Activated T-cell treated with anti-CD3 and anti-CD28 coated beads, Interleukin-2, amount 50 U/mL, for 1 hour (primary cell): ENCODE measurements around the gene KCNJ1.

Source experiments
- DNase-seq: peaks from one replicate; pipeline ENCODE4 v3.0.0-alpha.2; 2020

The KCNJ1 gene

GRCh38 chr11:128881221-128881620, 14.1 kb upstream of the KCNJ1 start:
- no peak for DNase-seq

GRCh38 chr11:128879817-128880216, 12.7 kb upstream of the KCNJ1 start:
- DNase-seq = no peak

DNA sequence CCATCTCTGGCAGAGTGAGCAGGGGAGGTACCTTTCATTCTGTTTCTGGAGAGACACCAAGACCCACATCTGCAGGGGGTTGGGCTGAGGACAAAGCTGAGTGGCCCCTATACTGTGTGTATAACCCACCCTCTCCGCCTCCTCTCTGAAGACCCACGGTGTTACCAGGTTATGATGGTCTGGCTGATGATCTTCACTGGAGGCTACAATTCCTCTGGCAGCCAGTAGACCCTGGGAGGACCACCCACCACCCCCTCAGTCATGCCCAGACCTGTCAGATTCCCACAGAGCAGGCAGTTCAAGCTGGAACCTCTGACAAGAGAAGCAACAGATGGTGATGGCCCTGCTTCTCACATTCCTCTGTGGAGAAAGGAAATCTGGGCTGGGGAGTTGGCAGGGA, 11.4 kb upstream of the KCNJ1 start:
- no peak for DNase-seq

GRCh38 chr11:128877726-128878125, 10.6 kb upstream of the KCNJ1 start:
- no peak for DNase-seq

DNA sequence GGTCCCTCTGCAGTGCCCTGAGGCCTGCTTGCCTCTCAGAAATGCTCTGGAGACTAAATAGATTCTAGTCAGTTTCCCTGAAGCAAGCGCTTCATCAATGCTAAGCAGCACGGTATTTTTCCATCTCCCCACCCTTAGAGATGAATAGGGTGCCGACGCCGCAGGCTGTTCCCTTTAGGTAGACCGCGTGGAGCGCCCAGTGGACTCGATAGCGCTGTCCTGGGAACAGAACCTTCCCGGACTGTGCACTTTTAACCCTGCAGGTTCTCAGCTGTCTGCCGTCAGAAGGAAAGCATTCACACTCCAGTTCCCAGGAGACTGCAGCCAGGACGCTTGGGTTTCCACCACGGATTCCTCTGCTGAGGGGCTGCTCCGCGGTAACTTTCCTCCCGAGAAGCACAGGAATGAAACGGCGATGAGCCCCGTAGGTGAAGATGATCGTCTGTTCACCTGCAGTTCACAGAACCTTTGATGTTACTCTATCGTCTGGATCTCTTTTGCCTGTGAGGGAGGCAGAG, 9.1 kb upstream of the KCNJ1 start:
- DNase-seq = no peak

- no peak for DNase-seq
Observed at GRCh38 chr11:128874427-128874826, 7.3 kb upstream of the KCNJ1 start.

DNA sequence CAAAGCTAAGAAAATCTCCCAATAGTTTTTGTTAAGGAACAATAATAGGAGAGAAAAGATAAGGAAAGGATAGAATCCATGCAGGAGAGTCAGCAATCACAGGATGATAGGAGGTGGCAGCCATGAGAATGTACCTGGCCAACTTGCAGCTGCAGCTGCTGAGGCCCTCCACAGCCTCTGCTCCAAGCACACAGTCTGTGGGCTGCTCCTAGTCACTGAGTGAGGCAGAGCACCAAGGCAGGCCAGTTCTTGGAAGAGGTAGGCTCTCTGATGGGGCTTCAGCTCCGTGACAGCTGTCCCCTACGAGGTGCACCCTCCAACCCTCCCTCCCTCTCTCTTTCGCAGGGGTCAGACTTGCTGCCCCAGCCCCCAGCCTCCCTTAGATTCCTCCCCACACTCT, 5.5 kb upstream of the KCNJ1 start:
- DNase-seq = no peak

GRCh38 chr11:128872094-128872493, 5.0 kb upstream of the KCNJ1 start:
- DNase-seq = no peak

- no peak for DNase-seq
Observed at GRCh38 chr11:128871168-128871610, 4.1 kb upstream of the KCNJ1 start.

DNA sequence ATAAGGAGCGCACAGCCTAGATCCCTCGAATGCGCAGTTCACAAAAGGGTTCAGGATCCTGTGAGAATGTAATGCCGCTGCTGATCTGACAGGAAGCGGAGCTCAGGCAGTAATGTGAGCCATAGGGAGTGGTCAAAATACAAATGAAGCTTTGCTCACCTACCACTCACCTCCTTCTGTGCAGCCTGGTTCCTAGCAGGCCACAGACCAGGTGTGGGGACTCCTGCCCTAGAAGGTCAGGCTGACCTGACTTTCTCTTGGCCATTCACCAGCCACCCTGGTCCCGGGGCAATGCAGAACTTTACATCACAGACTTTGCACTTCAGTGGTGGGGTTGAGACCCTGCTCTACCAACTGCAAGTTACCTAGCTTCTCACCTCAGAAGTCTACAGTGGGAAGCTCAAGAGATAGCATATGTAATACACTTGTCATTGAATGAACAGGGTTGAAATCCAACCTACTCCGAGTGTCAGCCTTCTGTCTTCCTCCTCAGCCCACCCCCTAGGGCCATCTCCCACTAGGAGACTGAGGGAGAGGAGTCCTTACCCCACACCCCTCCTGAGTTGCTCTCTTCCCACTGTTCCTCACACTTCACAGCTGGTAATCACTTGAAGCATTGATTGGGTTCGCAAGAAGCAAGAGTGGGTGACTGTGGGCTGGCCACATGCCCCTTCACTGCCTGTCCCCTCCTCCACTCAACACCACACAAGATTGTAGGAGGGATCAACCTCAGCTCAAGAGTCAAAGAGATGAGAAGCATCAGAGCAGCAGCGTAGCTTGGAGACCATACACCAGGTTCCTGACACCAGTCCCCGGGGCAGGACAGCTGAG, 2.0 kb upstream of the KCNJ1 start:
- no peak for DNase-seq

DNA sequence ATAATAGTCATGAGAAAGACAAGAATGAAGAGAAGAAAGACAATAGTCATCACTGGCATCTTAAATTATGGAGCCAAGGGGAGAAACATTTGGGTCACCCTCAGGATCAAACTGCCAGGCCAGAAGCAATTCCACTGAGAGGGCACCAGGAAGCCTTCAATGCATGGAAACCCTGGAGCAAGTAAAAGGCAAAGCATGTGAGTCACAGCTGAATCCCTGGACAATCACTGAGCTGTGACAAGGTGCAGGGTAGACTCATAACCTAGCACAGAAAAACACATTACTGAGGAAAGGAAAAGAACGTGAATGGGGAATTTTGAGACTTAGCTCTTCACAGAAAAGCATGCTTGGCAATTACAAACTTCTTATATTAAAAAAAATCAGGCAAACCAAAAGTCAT, 1.6 kb downstream of the KCNJ1 start:
- DNase-seq = no peak

GRCh38 chr11:128862908-128863660, 4.0 kb downstream of the KCNJ1 start:
- no peak for DNase-seq

GRCh38 chr11:128862406-128862805, 4.7 kb downstream of the KCNJ1 start:
- no peak for DNase-seq

DNA sequence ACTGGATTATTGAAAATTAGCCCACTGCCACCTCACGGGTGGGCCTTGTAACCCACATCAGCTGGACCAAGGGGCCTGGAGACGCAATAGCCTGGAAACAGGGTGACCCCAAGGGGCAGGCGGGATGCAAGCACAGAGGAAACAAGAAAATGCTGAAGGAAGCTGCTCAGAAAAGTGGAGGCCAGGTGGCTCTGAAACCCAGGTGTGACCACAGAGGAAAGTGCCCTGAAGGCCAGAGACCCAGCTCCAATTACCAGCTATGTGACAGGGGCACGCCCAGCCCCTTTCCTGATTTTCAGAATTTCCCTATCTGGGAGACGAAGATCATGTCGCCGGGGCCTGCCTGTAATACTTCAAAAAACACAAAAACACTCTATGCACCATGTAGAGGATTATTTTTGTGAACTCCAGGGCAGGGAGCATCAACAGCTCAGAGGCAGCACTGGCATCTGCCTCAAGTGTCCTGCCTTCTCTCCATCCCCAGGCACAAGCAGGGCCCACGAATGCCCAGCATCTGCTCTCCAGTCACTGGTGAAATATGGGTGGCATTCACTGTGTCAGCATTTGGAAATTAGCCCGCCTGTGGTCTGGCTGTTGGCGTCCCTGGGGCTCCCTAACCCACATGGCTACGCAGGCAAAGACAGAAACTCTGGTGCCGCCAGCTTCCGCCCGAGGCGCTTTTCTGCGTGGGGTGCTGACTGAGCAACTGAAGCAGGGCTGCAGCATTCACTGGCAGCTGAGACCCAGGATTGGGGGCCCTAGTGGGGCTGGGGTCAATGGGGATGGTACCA, 6.3 kb downstream of the KCNJ1 start:
- no peak for DNase-seq

- peak; percentile 77 for DNase-seq
Observed at GRCh38 chr11:128859563-128860441, 7.3 kb downstream of the KCNJ1 start.

GRCh38 chr11:128857341-128857740, 9.8 kb downstream of the KCNJ1 start:
- DNase-seq = no peak

GRCh38 chr11:128856241-128856640, 10.9 kb downstream of the KCNJ1 start:
- no peak for DNase-seq

DNA sequence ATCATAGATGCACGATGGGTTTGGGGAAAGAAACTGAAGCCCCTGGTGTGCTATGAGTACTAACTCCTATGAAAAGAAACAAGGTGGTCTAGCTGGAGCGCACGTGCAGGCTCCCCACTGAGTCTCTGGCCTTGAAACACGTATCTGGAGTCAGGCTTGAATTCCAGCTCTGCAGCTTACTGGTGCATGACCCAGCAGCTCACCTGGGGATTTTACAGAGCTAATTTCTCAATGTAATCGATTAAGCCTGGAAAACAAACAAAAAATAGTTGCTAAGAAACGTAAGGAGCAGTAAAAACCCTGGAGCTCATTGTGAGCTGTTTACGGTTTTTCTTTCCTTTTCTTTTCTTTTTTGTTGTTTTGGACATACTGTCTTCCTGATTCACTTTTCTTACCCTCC, 12.3 kb downstream of the KCNJ1 start:
- DNase-seq = no peak

DNA sequence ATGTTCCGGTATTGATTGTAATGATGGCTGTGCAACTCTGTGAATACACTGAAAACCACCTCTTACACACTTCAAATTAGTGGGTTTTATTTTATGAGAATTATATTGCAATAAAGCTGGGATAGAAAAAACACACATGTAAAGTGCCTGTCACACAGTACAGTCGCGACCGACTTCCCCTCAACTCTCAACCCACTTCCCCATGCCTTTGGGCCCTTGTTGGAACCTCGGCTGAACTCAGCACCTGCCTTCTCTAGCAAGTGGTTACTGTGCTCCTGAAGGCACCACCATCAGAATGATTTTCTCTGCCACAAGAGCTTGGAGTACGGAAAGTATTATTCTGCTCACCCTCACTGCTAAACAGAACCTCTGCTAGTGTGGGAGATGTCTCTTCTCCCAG, 13.5 kb downstream of the KCNJ1 start:
- DNase-seq = no peak

- DNase-seq = no peak
Observed at GRCh38 chr11:128852327-128853023, 14.6 kb downstream of the KCNJ1 start.

- peak; percentile 67 for DNase-seq
Observed at GRCh38 chr11:128848815-128849455, 18.2 kb downstream of the KCNJ1 start.
